ENCODE data around the gene RAF1. TPM values are rescaled to one million over a fixed set of nuclear protein-coding genes. Genes with fewer than 3 reads are reported as not detected.
A peak's percentile ranks its signal among the peaks of the same experiment; 100 is the strongest.
"Not testable (repeated sequence)": the region's sequence is repeated elsewhere in the genome, so short reads cannot be mapped to it uniquely, and the experiment has no call there.

The RAF1 gene
- total RNA-seq, 1 donor from 2014 or later = 216 TPM

DNA sequence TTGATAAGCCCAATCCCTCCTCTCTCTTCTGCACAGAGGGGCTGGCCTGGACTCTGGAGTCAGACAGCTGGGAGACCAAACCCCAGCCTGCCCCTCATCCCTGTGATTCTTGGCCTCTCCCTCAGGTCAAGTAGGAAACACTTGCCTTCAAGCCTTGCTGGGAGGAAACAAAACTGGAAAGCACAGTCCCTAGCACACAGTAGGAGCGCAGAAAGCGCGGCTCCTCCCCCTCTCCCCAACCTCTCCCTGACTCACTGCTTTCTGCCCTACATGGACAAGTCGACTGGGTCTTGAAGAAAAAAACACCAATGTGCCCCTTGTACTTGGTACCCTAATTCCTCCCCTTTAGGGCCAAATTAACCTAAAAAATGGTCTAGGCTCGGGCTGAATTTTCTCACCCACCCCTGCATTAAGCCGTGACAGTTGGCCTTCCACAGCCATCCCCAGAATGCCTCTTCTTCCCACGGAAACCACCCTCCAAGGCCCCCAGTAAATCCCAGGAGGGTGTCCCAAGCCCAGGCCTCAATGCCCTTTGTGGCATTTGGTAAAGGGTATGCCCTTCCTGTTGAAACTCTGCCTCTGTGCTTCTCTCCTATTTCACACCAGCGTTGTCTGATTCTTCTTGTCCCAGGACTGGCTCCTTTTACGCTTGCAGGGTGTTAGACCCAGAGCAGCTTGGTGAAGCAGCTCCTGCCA is 11.3 kb upstream of the RAF1 start:
- DNase-seq = no peak

DNA sequence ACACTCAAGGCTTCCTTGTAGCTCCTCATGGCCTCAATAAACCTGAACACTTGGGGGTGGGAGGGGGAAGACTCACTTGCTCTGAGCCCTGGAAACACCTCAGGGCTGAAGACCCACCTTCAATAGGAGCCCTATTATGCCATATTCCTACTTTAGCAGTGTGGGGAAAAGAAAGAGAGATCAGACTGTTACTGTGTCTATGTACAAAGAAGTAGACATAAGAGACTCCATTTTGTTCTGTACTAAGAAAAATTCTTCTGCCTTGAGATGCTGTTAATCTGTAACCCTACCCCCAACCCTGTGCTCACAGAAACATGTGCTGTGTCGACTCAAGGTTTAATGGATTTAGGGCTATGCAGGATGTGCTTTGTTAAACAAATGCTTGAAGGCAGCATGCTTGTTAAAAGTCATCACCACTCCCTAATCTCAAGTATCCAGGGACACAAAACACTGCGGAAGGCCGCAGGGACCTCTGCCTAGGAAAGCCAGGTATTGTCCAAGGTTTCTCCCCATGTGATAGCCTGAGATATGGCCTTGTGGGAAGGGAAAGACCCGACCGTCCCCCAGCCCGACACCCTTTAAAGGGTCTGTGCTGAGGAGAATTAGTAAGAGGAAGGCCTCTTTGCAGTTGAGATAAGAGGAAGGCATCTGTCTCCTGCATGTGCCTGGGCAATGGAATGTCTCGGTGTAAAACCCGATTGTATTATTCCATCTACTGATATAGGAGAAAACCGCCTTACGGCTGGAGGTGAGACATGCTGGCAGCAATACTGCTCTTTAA is 10.2 kb upstream of the RAF1 start:
- not testable (repeated sequence) for DNase-seq

DNA sequence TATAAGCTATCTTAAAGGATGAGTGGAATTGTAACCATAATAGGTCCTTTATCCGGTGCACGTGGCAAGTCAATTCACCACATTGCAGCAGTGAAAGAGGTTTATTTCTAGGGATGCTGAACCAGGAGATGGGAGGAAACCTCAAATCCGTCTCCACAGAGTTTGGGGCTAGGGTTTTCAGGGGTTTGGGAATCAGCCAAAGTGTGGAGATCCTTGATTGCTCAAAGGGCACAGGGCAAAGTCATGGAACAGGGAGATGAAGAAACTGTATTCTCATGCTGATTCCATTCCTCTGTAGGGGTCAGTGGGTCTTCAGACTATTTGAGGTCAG is 7.2 kb upstream of the RAF1 start:
- no peak for DNase-seq

DNA sequence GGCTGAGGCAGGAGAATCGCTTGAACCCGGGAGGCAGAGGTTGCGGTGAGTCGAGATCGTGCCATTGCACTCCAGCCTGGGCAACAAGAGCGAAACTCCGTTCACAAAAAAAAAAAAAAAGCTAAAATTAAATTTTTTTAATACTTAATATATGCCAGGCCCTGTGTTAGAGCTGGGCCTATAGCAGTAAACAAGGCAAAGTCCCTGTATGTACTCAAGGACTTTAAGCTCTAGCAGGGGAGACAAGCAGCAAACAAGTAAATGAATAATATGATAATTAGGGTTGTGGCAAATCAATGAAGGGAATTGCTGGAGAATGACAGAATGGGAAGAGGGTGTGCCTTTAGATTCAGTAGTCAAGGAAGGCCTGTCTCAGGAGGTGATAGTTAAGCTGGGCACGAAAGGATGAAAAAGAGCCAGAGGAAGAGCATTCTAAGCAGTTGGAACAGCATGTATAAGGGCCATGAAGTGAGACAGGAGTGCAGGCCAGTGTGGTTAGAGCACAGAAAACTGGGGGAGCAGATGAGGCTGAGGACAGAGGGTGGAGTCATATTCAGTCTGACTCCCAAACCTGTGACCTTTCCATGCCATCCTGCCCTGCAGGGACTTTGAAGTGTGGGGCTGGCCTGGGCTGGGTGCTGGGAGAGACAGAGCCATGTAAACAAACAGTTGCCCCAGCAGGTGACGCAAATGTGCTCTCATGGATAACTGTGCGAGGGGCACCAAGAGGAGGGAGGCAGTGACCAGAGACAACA is 6.6 kb upstream of the RAF1 start:
- no peak for DNase-seq

DNA sequence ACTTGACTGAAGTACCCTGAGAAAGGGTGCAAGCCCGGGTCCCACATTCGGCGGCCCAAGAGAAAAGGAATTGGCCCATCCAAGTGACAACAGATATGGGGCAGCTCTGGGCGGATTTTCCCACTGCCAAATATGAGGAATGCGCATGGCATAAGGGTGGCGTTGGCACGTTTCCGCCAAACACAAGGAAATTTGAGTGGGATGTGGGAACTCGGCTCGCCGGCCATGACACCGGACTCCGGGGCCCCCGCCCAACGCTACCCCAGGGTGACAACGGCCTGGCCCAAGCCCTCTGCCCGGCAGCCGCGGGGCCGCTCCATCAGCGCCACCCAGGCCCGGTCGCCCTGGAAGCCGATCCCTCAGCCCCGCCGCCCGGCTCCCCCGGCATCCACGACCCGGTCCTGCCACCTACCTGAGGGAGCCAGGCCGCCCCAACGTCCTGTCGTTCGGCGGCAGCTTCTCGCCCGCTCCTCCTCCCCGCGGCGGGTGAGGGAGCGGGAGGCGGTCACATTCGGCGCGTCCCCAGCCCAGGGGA is 449 bp downstream of the RAF1 start:
- peak; percentile 41 for DNase-seq

DNA sequence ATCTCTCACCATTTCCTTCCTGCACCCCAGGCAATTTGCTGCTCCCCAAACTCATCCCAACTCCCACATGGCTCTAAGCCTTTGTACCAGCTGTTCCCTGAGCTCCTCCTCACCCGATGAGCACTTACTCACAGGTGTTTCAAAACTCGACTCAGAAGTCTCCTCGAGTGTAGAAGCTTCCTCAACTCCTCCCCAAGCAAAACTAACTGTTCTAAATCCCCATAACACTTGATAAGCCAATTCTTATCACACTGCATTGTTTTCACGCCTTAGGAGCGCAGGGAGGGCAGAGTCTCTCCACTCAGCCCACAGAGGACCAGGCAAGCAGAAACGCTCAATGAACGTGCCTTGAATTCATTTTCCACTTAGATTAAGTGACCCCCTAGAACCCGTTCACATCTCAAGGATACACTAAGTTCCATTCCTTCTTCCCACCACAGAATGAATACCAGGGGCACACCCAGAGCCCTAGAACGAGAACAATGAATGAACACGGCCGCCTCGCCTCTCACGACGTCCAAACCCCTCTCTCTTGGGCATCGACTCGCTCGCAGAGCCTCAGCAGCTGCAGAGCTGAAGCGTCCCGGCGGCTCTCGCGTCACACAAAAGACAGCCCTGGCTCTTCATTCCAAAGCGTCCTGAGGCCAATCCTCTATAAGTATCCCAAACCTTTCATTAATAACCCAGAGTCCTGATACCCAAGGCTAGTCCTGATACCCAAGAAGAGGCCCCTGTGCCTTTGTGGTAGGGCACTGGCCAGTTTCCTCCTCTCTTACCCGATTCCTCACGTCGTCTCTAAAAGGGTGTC is 1.1 kb downstream of the RAF1 start:
- DNase-seq = no peak

DNA sequence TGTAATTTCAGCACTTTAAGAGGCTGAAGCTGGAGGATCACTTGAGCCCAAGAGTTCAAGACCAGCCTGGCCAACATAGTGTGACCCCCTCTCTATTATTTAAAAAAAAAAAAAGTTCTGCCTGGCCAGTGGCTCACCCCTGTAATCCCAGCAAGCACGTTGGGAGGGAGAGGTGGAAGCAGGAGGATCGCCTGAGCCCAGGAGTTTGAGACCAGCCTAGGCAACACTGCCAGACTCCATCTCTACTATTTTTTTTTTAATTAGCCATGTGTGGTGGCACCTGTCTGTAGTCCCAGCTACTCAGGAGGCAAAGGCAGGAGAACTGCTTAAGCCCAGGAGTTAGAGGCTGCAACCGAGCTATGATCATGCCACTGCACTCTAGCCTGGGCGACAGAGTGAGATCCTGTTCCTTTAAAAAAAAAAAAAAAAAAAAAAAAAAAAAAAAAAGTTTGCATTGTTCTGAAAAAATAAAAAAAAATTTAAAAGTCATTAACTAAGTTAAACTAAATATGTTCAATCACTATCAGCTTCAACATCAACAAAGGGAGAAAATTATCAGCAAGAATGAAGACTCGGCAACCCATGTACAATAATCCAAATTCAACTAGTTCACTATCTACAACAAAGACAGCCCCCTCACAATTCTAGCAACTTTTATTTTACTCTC is 1.9 kb downstream of the RAF1 start:
- no peak for DNase-seq

DNA sequence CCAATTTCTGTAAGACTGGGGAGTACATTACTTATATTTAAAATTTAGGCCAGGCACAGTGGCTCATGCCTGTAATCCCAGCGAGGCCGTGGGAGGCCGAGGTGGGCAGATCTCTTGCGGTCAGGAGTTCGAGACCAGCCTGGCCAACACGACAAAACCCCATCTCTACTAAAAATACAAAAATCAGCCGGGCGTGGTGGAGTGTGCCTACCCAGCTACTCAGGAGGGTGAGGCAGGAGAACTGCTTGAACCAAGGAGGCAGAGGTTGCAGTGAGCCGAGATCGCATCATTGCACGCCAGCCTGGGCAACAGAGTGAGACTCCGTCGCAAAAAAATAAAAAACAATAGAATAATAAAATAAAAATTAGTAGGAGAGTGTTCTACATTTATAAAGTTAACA is 2.5 kb downstream of the RAF1 start:
- not testable (repeated sequence) for DNase-seq

DNA sequence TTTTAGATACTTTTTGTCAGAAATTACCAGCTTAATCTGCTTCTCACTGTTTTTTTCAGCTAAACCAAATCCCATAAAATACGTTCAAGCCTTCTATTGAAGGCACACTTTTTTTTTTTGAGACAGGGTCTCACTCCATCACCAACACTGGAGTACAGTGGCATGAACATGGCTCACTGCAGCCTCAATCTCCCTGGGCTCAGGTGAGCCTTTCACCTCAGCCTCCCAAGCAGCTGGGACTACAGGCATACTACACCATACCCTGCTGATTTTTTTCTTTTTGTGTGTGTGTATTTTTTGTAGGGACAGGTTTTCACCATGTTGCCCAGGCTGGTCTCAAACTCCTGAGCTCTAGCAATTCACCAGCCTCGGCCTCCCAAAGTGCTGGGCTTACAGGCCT is 3.7 kb downstream of the RAF1 start:
- no peak for DNase-seq

DNA sequence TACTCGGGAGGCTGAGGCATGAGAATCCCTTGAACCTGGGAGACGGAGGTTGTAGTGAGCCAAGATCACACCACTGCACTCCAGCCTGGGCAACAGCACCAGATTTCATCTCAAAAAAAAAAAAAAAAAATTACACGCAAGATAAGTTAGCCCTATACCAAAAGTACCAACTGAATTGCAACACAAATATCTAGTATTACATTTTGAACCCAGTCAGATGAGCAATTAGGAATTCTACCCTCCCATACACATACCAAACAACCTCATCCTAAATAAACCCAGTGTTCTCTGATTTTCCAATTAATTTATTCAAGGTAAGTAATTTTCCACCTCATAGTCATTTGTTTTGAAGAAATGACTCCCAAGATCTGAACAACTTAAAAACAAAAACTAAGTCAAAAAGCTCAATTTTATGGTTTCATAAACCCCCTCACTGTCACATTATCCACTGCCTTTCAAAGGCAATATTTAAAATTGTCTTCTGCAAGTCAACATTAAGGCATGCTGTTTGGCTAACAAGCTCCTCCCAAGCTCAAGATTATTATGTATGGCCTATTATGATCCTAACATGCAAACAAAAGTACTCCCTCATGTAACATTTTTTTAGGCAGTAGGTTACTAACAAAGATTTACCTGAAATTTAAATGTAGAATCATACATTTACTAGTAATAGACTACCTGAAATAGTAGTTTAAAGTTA is 4.5 kb downstream of the RAF1 start:
- DNase-seq = no peak

DNA sequence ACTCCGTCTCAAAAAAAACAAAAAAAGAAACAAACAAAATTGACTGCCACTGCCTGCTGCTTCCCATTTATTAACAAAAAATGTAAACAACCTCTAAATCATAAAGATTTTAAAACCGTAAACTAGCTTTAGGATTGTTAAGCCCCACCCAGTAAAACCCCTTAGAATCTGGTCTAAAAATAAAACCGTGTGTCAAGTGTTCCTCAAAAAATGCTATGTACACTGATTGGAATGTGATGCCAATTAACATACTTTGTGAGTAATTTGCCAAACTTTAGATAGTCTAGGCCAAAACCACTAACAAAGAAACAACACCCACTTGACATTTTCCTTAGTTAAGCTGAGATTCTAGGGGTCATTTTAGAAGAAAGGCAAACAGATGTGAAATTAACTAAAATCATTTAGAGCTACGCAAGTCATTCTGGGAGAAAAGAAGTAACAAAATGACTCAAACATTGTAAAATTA is 5.3 kb downstream of the RAF1 start:
- DNase-seq = no peak

DNA sequence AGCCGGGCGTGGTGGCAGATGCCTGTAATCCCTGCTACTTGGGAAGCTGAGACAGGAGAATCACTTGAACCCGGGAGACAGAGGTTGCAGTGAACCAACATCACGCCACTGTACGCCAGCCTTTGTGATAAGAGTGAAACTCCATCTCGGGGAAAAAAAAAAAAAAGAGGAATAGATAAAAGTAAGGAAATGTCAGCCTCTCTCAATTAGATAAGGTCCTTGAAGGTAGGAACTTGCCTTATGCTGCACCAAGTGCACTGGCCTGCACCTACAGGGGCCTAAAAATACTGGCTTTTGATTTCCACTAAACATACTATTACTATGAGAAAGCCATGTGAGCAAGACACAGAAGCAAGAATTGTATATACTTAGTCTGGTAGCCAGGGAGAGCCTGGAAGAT is 7.1 kb downstream of the RAF1 start:
- DNase-seq = no peak

DNA sequence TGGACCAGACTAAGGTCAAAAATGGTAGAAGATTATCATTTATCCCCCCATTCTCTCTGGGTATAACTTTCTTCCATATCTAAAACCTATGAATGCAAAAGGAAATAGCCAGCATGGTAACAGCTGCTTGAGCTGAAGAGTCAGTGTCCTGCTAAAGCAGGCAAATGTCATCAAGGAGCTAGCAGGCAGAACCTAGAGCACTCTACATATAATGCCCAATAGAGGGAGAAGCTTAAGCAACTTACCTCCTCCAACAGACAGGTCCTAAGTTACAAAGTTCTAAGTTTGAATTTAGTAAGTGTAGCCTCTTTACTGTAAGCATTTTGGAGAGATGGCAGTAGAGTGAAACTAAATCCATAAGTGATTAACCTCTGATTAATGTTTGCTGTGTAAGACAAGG is 7.7 kb downstream of the RAF1 start:
- no peak for DNase-seq

DNA sequence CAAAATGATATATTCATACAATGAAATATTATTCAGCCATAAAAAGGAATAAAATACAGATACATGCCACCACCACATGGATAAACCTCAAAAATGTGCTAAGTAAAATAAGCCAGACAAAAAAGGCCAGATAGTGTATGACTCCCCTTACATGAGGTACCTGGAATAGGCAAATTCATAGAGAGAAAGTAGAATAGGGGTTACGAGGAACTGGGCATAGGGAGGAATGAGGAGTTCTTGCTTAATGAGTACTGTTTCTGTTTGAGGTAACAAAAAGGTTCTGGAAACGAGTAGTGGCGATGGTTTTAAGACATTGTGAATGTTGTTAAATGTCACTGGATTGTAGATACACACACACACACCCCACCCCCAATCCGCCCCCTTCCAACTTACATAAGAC is 8.2 kb downstream of the RAF1 start:
- DNase-seq = no peak

DNA sequence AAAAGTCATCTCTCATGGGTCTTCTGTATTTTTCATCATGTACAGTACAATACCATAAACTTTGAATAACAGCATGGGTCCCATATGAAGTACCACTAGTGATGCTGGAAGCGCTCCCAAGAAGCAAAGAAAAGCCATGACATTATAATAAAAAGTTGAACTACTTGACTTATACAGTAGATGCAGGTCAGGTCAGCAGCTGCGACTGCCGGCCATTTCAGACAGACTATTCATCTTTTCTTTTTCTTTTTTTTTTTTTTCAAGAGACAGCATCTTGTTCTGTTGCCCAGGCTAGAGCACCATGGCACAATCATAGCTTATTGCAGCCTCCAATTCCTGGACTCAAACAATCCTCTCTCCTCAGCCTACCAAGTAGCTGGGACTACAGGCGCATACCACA is 10.2 kb downstream of the RAF1 start:
- no peak for DNase-seq

DNA sequence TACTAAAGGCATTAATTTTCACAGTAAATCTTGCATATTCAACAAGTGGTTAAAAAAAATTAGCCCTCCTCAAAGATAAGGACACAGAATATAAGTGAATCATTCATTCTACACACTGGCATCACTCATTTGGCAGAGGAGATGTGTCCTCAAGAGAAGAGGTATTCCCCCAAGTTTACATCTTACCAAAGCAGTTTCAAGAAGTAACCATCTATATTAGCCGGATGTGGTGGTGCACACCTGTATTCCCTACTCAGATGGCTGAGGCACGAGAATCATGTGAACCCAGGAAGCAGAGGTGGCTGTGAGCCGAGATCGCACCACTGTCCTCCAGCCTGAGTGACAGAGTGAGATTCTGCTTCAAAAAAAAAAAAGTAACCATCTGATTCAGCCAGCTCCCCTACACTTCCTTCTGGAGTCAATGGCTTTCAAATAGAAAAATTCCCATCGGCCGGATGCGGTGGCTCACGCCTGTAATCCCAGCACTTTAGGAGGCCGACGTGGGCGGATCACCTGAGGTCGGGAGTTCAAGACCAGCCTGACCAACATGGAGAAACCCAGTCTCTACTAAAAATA is 15.4 kb downstream of the RAF1 start:
- no peak for DNase-seq

DNA sequence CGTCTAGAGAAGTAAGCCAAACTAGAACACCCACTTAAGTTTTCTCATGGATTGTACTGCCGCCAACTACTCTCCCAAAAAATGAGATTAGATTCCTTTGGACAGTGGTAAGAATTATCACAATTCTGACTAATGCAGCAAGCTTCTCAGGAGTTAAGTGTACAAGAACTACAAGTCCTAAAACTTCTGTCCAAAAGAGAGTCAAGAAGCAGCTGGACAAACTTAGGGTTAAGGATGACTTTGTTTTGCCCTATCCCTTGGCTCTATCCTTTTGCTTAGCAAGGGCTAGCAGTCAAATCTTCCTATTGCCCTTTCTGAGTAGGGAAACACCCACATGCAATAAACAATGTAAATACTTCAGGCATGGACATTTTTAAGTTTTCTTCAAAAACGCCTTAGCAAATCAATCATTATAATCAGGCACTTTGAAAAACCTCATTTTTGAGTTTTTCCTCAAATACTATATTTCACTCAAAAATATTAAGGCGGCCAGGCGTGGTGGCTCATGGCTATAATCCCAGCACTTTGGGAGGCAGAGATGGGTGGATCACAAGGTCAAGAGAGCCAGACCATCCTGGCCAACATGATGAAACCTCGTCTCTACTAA is 19.5 kb downstream of the RAF1 start:
- DNase-seq = no peak

DNA sequence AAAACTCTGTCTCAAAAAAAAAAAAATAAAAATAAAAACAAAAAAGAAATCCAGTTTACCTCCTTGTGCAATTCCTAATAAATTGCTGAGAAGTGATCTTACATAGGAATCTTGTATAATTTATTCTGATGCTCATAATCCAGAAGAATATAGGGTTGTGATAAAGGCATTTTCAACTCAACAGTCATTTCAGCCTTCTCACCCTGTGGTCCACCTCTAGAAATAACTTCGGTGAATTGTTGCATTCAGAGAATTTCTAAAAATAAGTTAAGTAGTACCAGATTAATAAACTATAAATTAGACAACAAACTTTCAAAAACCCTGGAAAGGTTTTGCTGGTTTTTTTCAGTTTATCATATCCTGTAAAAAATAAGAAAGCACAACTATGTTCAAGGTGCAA is 20.2 kb downstream of the RAF1 start:
- no peak for DNase-seq

DNA sequence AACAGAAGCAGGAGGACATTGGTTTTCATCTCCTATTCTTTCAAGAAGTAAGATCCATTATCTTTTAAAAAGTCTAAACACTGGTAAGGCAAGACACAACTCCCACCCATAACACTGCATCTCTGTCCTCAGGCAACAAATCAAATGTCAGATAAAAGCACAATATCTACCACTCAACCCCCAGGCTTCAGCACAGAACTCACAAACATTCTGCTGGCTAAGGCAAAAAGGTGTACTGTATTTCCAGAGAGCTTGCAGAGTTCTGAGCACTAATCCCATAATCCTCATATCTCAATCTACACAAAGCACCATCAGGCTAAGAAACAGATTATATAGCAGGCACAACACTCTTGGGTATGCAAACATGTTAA is 20.9 kb downstream of the RAF1 start:
- no peak for DNase-seq

DNA sequence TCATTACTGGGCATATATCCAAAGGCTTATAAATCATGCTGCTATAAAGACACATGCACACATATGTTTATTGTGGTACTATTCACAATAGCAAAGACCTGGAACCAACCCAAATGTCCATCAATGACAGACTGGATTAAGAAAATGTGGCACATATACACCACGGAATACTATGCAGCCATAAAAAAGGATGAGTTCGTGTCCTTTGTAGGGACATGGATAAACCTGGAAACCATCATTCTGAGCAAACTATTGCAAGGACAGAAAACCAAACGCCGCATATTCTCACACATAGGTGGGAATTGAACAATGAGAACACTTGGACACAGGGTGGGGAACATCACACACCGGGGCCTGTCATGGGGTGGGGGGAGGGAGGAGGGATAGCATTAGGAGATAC is 23.1 kb downstream of the RAF1 start:
- not testable (repeated sequence) for DNase-seq

Measured in occipital lobe (tissue), 2 donors.